K562 (cell line): ENCODE data around the gene OSBPL1A. TPM values are rescaled to one million over a fixed set of nuclear protein-coding genes. Genes with fewer than 3 reads are reported as not detected.

Experiments used
- ATAC-seq: fragments of 200-7000 bp; cut with Tn5 transposase; 3 replicates; pipeline ENCODE4 v1.9.1; 2020; ENCODE audit warnings: moderate library complexity
- BruUV-seq: library from RNA; stranded (reverse); fragments of 400-500 nt; replicated peaks from 2 replicates; lab custom pipeline; 2021; lab: Mats Ljungman, UMichigan
- CTCF ChIA-PET: fragments of 300-600 bp; formaldehyde crosslinking; extraction: SDS; loops from one replicate; lab custom pipeline; 2021; ENCODE audit warnings: low intra/inter-chr PET ratio; lab: Yijun Ruan, JAX
- POLR2A ChIA-PET: fragments of 300-600, 350-650 bp; sonication (Branson Sonifier 250); formaldehyde crosslinking; extraction: SDS; loops from one replicate; lab custom pipeline; 2021; ENCODE audit warnings: antibody characterized with exemption, inconsistent platforms; lab: Yijun Ruan, JAX
- DNase-seq, 4 experiments: peaks; one replicate each; pipeline versions ENCODE4 v3.0.0 to v3.0.0-alpha.2; 2011 to 2018; ENCODE audit warnings: low spot score in 3 of 4, mixed read lengths in 3 of 4; ENCODE audit errors: extremely low read depth in 1 of 4
- FAIRE-seq: peaks from 2 replicates; lab custom pipeline; 2011; peaks lifted over from hg19 to GRCh38; lab: Jason Lieb, UNC
- H2AFZ ChIP-seq: 2 replicates; pipeline ENCODE4 v1.6.0; 2011; ENCODE audit warnings: low read depth, low read length, control low read depth, inconsistent platforms
- H3K27ac ChIP-seq: fragments of 200-600 bp; 3 replicates; pipeline ENCODE4 v1.8.0; 2011; ENCODE audit warnings: low read depth, mild to moderate bottlenecking, control low read depth, inconsistent platforms, low read length, moderate library complexity, mixed read lengths; ENCODE audit errors: extremely low read depth
- H3K27me3 ChIP-seq, 2 experiments: fragments of 300-600 bp in 1 of 2; 2 replicates in 1 of 2; 3 replicates in 1 of 2; pipeline versions ENCODE4 v1.6.0 to v1.8.0; 2011; ENCODE audit warnings: inconsistent platforms in 2 of 2, low read length in 2 of 2, mild to moderate bottlenecking in 1 of 2, mixed read lengths in 1 of 2, moderate library complexity in 1 of 2; ENCODE audit not compliant: control insufficient read depth in 2 of 2, insufficient read depth in 2 of 2
- H3K36me3 ChIP-seq: fragments of 300-600 bp; 3 replicates; pipeline ENCODE4 v1.8.0; 2011; ENCODE audit warnings: mild to moderate bottlenecking, low read length, inconsistent platforms; ENCODE audit not compliant: control insufficient read depth, insufficient read depth
- H3K4me1 ChIP-seq, 2 experiments: fragments of 200-600 bp in 1 of 2; replicated peaks in 1 of 2; 2 replicates in 1 of 2; 3 replicates in 1 of 2; pipeline versions ENCODE4 v1.5.1 to v1.8.0; 2011; ENCODE audit warnings: inconsistent platforms in 2 of 2, low read length in 2 of 2, mild to moderate bottlenecking in 1 of 2, mixed read lengths in 1 of 2, moderate library complexity in 1 of 2; ENCODE audit not compliant: control insufficient read depth in 2 of 2, insufficient read depth in 2 of 2
- H3K4me2 ChIP-seq: 2 replicates; pipeline ENCODE4 v1.6.1; 2011; ENCODE audit warnings: low read length, control low read depth, inconsistent platforms, mixed read lengths; ENCODE audit not compliant: insufficient read depth
- H3K4me3 ChIP-seq: fragments of 200-600 bp; sonication (generic), shearing (Covaris generic); 2 replicates; pipeline ENCODE4 v1.5.1; 2016; ENCODE audit warnings: control low read depth, inconsistent platforms
- H3K79me2 ChIP-seq: fragments of 200-600 bp; 3 replicates; pipeline ENCODE4 v1.8.0; 2011; ENCODE audit warnings: low read length, inconsistent platforms; ENCODE audit not compliant: control insufficient read depth, insufficient read depth
- H3K9ac ChIP-seq, 2 experiments: 2 replicates each; pipeline versions ENCODE4 v1.6.0 to v1.6.1; 2011; ENCODE audit warnings: low read depth in 2 of 2, low read length in 2 of 2, control low read depth in 1 of 2, inconsistent platforms in 1 of 2, mild to moderate bottlenecking in 1 of 2, mixed read lengths in 1 of 2; ENCODE audit not compliant: insufficient read depth in 1 of 2
- H3K9me1 ChIP-seq: one replicate; pipeline ENCODE4 v1.6.0; 2011; ENCODE audit warnings: inconsistent platforms, mild to moderate bottlenecking, low read length, moderate library complexity; ENCODE audit not compliant: control insufficient read depth, insufficient read depth
- H3K9me3 ChIP-seq: replicated peaks from 2 replicates; pipeline ENCODE4 v1.5.1; 2011; ENCODE audit warnings: low read depth, low read length, inconsistent platforms; ENCODE audit not compliant: control insufficient read depth, insufficient read depth
- H4K20me1 ChIP-seq: replicated peaks from 2 replicates; pipeline ENCODE4 v1.6.1; 2011; ENCODE audit warnings: low read length, inconsistent platforms, mixed read lengths; ENCODE audit not compliant: control insufficient read depth, insufficient read depth
- ARHGAP35 ChIP-seq: fragments of 450-650 bp; IDR thresholded peaks from 2 replicates; pipeline ENCODE4 v1.6.1; 2018; ENCODE audit not compliant: partially characterized antibody
- BRF2 ChIP-seq: IDR thresholded peaks from 3 replicates; pipeline ENCODE4 v1.6.1; 2011; ENCODE audit warnings: borderline replicate concordance, mild to moderate bottlenecking; ENCODE audit not compliant: insufficient read length, insufficient read depth
- CBX2 ChIP-seq: fragments of 200-600 bp; sonication (generic); IDR thresholded peaks from one replicate; pipeline ENCODE4 v1.6.1; 2012; ENCODE audit warnings: mild to moderate bottlenecking, low read length, inconsistent platforms; ENCODE audit not compliant: insufficient read depth, poor library complexity, severe bottlenecking
- CEBPG ChIP-seq, 3 experiments: fragments of 200-800 bp in 1 of 3; sonication (Bioruptor generic) in 1 of 3; sonication (generic) in 1 of 3; formaldehyde crosslinking in 1 of 3; IDR thresholded peaks in 2 of 3; conservative IDR thresholded peaks in 1 of 3; 2 replicates each; pipeline versions ENCODE4 v1.6.1 to v1.8.0; 2016 to 2022; ENCODE audit warnings: missing compliant biosample characterization in 2 of 3, missing genetic modification characterization in 2 of 3, mild to moderate bottlenecking in 1 of 3, missing genetic modification reagents in 1 of 3
- GABPA ChIP-seq: fragments of 200-800 bp; sonication (Bioruptor generic); conservative IDR thresholded peaks from 2 replicates; pipeline ENCODE4 v1.6.1; 2016; ENCODE audit warnings: low read depth, missing genetic modification characterization, missing compliant biosample characterization
- IRF9 ChIP-seq: fragments of 450-650 bp; IDR thresholded peaks from 2 replicates; pipeline ENCODE4 v1.6.1; 2016; ENCODE audit warnings: missing biosample characterization, missing genetic modification characterization
- KDM1A ChIP-seq, 2 experiments: fragments of 450-650 bp; IDR thresholded peaks; 2 replicates each; pipeline ENCODE4 v1.6.1; 2016; ENCODE audit warnings: mild to moderate bottlenecking in 2 of 2
- MBD2 ChIP-seq: sonication (generic); IDR thresholded peaks from 2 replicates; pipeline ENCODE4 v1.6.1; 2016; ENCODE audit warnings: low read depth, borderline replicate concordance
- POU5F1 ChIP-seq: fragments of 150-350 bp; IDR thresholded peaks from 2 replicates; pipeline ENCODE4 v1.6.1; 2014; ENCODE audit warnings: borderline replicate concordance, low read length, low read depth, mild to moderate bottlenecking; ENCODE audit not compliant: partially characterized antibody
- THAP12 ChIP-seq: fragments of 250-450 bp; sonication (Bioruptor Pico); IDR thresholded peaks from 2 replicates; pipeline ENCODE4 v1.9.0; 2021; ENCODE audit warnings: mild to moderate bottlenecking, inconsistent platforms
- ZNF212 ChIP-seq: fragments of 450-650 bp; formaldehyde crosslinking; IDR thresholded peaks from 2 replicates; pipeline ENCODE4 v1.4.0; 2020; ENCODE audit warnings: mild to moderate bottlenecking
- ZNF699 ChIP-seq: fragments of 250-450 bp; sonication (Bioruptor Pico); IDR thresholded peaks from 2 replicates; pipeline ENCODE4 v1.8.0; 2021; ENCODE audit warnings: mild to moderate bottlenecking, moderate library complexity; ENCODE audit not compliant: insufficient replicate concordance
- WGBS: fragments of 100-300 bp; shearing (Covaris generic); methylation state at CpG from one replicate; pipeline ENCODE4 v1.1.6; 2016; ENCODE audit warnings: low coverage, mixed read lengths; ENCODE audit not compliant: insufficient coverage; ENCODE audit errors: missing lambda C conversion rate; 5-methylcytosine and 5-hydroxymethylcytosine counted together
- in situ Hi-C: fragments of 300-500 bp; cut with MboI; formaldehyde crosslinking; loops from 4 replicates; pipeline ENCODE4 v1.15.0; 2018; ENCODE audit warnings: inconsistent platforms, mixed read lengths
- intact Hi-C: fragments of 100-400 bp; cut with micrococcal nuclease; formaldehyde crosslinking; loops from 2 replicates; pipeline ENCODE4 v1.14.2; 2022
- polyA plus RNA-seq, 8 experiments: library from polyadenylated mRNA; depleted of rRNA in 4 of 8; stranded (reverse) in 5 of 8; unstranded in 3 of 8; fragments of >200 nt; fragmentation: Nextera tagmentation in 2 of 8; fragmentation: Illumina TruSeq in 1 of 8; extraction: Ambion mirVana in 2 of 8; extraction: Trizol in 1 of 8; gene quantifications; 2 replicates each; pipeline versions ENCODE4 v1.2.1 to v1.2.3, GENCODE V29; 2011 to 2014; ENCODE audit warnings: inconsistent platforms in 1 of 8, missing spikeins in 1 of 8
- total RNA-seq, 7 experiments: library from RNA; depleted of rRNA in 6 of 7; stranded (reverse); fragments of >200 nt in 6 of 7; fragmentation: Illumina TruSeq in 2 of 7; extraction: Trizol in 2 of 7; gene quantifications; 2 replicates each; pipeline versions ENCODE4 v1.2.1 to v1.2.3, GENCODE V29; 2011 to 2021; ENCODE audit warnings: low replicate concordance in 1 of 7

The OSBPL1A gene
- total and polyA plus RNA-seq, 9 of the 15 experiments (the other 6 are each of a cell fraction or from before 2014, with no cell fraction given): 0.40 to 0.49 TPM; not detected in 7

- TF ChIP-seq IRF9 (tag): no peak
- TF ChIP-seq CEBPG (CRISPR knock-in tag; IDR thresholded peaks at IDR 0.05): no peak
- no peak for TF ChIP-seq CEBPG (tag; conservative IDR thresholded peaks at IDR 0.05 in 1 of 2, IDR thresholded peaks at IDR 0.05 in 1 of 2)
- TF ChIP-seq ARHGAP35: no peak
- no peak for TF ChIP-seq KDM1A (IDR thresholded peaks at IDR 0.05)
- TF ChIP-seq ZNF212 (CRISPR knock-in tag): no peak
- no peak for TF ChIP-seq ZNF699 (CRISPR knock-in tag)
- TF ChIP-seq, all 486 proteins: peak for 0
Observed at GRCh38 chr18:24380163-24380747, 17.4 kb downstream of the OSBPL1A start (continued).

GRCh38 chr18:24378598-24378997 lies 19.0 kb downstream of the OSBPL1A start:
- Histone ChIP-seq H3K9me3 (no peaks in the 10 kb centered on the region), H3K4me2 (no peak overlapping the region), H3K27ac (no peak overlapping the region), H3K79me2 (no peaks in the 10 kb centered on the region), H3K9ac (no peak overlapping the region), H4K20me1 (no peaks in the 10 kb centered on the region), H3K4me1 (no peaks in the 10 kb centered on the region), H3K4me3 (no peak overlapping the region), H3K9me1 (no peaks in the 10 kb centered on the region), H3K27me3 (0 out of 5 replicates have a peak, but pooled peaks cover 0 to 8% of the 10 kb centered on the region in 2 experiments), H3K36me3 (no peaks in the 10 kb centered on the region), H2AFZ (no peak overlapping the region)
- ATAC-seq (no peak), FAIRE-seq (no peak), DNase-seq (no peak)
- intact Hi-C loops: no loop called here
- 7% methylated on average over 1 of the region's 1 CpG for WGBS
- in situ Hi-C loops: no loop called here
- BruUV-seq: no TSS peak
- POLR2A ChIA-PET: interaction anchor here (0.6 kb wide), 1 partner anchor 103 kb away, joined by 4 read pairs; no protein-coding TSS in a partner anchor
- CTCF ChIA-PET: no interaction called here
- TF ChIP-seq CBX2: no peak
- TF ChIP-seq MBD2: no peak
- TF ChIP-seq BRF2: no peak
- TF ChIP-seq POU5F1: no peak
- no peak for TF ChIP-seq THAP12 (CRISPR knock-in tag)
- TF ChIP-seq GABPA (tag): no peak
